Gastrocnemius medialis (tissue), 4 donors: Measurements from ENCODE around the gene SCGN.

Experiments
- CTCF ChIP-seq, 5 experiments: fragments of 450-650 bp in 3 of 5; fragments of 200-600 bp in 2 of 5; sonication (generic) in 2 of 5; IDR thresholded peaks in 4 of 5; conservative IDR thresholded peaks in 1 of 5; 1 replicate in 4 of 5; 2 replicates in 1 of 5; pipeline ENCODE4 v1.5.1; 2016 to 2019; ENCODE audit warnings: antibody characterized with exemption in 5 of 5, mild to moderate bottlenecking in 3 of 5, moderate library complexity in 3 of 5
- POLR2A ChIP-seq, 2 donors: fragments of 450-650 bp; IDR thresholded peaks; one replicate each; pipeline ENCODE4 v1.6.1; 2017; ENCODE audit warnings: antibody characterized with exemption in 2 of 2, mild to moderate bottlenecking in 2 of 2, moderate library complexity in 2 of 2

DNA sequence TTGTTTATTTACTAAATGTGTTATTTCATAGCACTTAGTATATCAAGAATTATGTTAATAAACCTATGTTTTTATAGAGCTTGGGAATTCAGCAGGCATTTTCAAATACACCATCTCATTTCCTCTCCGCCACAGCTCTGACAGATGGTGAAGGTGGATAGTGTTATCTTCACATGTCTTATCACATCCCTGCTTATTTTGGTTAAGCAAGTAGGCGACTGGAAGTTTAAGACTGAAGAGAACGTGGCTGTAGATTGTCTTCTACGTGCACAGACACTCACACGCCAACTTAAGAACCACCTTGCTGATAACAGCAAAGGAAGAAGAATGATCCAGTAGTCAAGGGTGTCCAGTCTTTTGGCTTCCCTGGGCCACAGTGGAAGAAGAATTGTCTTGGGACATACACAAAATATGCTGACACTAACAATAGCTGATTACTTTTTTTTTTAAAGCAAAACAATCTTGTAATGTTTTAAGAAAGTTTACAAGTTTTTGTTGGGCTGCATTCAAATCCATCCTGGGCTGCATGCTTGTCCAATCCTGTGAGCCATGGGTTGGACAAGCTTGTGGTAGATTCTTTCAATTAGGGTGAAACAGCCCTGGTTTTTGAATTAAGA lies 43.3 kb upstream of the SCGN start:
- no peak for TF ChIP-seq CTCF (IDR thresholded peaks at IDR 0.05 in 4 of 5, conservative IDR thresholded peaks at IDR 0.05 in 1 of 5)
- no peak for TF ChIP-seq POLR2A (IDR thresholded peaks at IDR 0.05)
